OCI-LY3 (cell line): ENCODE results near the gene SPC24.

ENCODE experiments used
- H2AFZ ChIP-seq: fragments of 200-600, 300-600 bp; shearing (Covaris generic); 2 replicates; pipeline ENCODE4 v1.6.0; 2014; ENCODE audit warnings: antibody characterized with exemption, low read depth, low read length
- H3K27ac ChIP-seq: fragments of 200-600, 300-600 bp; sonication (generic); 2 replicates; pipeline ENCODE4 v1.5.1; 2014; ENCODE audit warnings: mild to moderate bottlenecking, low read length, moderate library complexity, mixed read lengths
- H3K27me3 ChIP-seq: fragments of 200-600, 300-600 bp; sonication (generic); 2 replicates; pipeline ENCODE4 v1.6.1; 2014; ENCODE audit warnings: low read depth, low read length, mixed read lengths
- H3K36me3 ChIP-seq: fragments of 200-600, 300-600 bp; sonication (generic); replicated peaks from 2 replicates; pipeline ENCODE3; 2014; ENCODE audit warnings: low read depth, low read length, mixed read lengths
- H3K4me1 ChIP-seq: fragments of 300-600, 200-600 bp; sonication (generic); 2 replicates; pipeline ENCODE4 v1.6.1; 2014; ENCODE audit warnings: low read length, mixed read lengths
- H3K4me2 ChIP-seq: fragments of 200-600, 300-600 bp; sonication (generic); 2 replicates; pipeline ENCODE4 v1.6.1; 2014; ENCODE audit warnings: low read length, mixed read lengths
- H3K4me3 ChIP-seq: fragments of 300-600, 200-600 bp; sonication (generic); 2 replicates; pipeline ENCODE4 v1.5.1; 2014; ENCODE audit warnings: antibody characterized with exemption, mild to moderate bottlenecking, low read length, moderate library complexity
- H3K79me2 ChIP-seq: fragments of 300-600, 200-600 bp; shearing (Covaris generic); 2 replicates; pipeline ENCODE4 v1.6.1; 2014; ENCODE audit warnings: mild to moderate bottlenecking, low read length, mixed read lengths
- H3K9ac ChIP-seq: fragments of 300-600, 200-600 bp; shearing (Covaris generic); 2 replicates; pipeline ENCODE4 v1.6.0; 2014; ENCODE audit warnings: mild to moderate bottlenecking, low read length, moderate library complexity
- H3K9me3 ChIP-seq: fragments of 200-600, 300-600 bp; shearing (Covaris generic); 2 replicates; pipeline ENCODE4 v1.6.1; 2014; ENCODE audit warnings: low read length, mixed read lengths; ENCODE audit not compliant: insufficient read depth
- H4K20me1 ChIP-seq: fragments of 200-600, 300-600 bp; sonication (generic); 2 replicates; pipeline ENCODE4 v1.6.1; 2016; ENCODE audit warnings: low read length, mixed read lengths; ENCODE audit not compliant: insufficient read depth
- CTCF ChIP-seq: fragments of 200-600, 300-600 bp; sonication (generic); IDR thresholded peaks from 2 replicates; pipeline ENCODE4 v1.5.1; 2014; ENCODE audit warnings: antibody characterized with exemption, low read length, low read depth
- EZH2phosphoT487 ChIP-seq: fragments of 200-600 bp; shearing (Covaris generic); IDR thresholded peaks from 2 replicates; pipeline ENCODE4 v1.6.1; 2018; ENCODE audit warnings: antibody characterized with exemption, mixed run types, low read depth

The SPC24 gene

DNA sequence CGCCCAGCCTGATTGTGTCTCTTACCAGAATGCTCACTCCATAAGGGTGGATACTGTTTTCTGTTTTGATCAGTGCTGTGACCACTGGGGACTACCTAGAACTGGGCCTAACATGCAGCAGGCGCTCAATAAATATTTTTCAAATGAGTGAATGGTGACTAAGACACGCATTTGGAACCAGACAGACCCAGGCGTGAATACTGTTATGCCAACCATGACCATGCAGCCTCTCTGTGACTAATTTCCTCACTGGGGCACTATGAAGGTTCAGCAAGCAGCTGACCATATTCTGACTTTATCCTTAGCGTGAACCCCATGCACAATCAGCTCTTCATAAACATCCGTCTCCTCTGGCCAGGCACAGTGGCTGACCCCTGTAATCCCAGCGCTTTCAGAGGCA, 13.0 kb upstream of the SPC24 start:
- Histone ChIP-seq H2AFZ (no peak overlapping the region), H3K27me3 (no peaks in the 10 kb centered on the region), H3K4me1 (no peaks in the 10 kb centered on the region), H3K36me3 (no peaks in the 10 kb centered on the region), H3K9ac (no peak overlapping the region), H3K9me3 (no peaks in the 10 kb centered on the region), H3K4me3 (no peak overlapping the region), H3K27ac (no peak overlapping the region), H4K20me1 (no peaks in the 10 kb centered on the region), H3K4me2 (no peak overlapping the region), H3K79me2 (no peaks in the 10 kb centered on the region)
- no peak for TF ChIP-seq CTCF
- TF ChIP-seq EZH2phosphoT487: no peak

DNA sequence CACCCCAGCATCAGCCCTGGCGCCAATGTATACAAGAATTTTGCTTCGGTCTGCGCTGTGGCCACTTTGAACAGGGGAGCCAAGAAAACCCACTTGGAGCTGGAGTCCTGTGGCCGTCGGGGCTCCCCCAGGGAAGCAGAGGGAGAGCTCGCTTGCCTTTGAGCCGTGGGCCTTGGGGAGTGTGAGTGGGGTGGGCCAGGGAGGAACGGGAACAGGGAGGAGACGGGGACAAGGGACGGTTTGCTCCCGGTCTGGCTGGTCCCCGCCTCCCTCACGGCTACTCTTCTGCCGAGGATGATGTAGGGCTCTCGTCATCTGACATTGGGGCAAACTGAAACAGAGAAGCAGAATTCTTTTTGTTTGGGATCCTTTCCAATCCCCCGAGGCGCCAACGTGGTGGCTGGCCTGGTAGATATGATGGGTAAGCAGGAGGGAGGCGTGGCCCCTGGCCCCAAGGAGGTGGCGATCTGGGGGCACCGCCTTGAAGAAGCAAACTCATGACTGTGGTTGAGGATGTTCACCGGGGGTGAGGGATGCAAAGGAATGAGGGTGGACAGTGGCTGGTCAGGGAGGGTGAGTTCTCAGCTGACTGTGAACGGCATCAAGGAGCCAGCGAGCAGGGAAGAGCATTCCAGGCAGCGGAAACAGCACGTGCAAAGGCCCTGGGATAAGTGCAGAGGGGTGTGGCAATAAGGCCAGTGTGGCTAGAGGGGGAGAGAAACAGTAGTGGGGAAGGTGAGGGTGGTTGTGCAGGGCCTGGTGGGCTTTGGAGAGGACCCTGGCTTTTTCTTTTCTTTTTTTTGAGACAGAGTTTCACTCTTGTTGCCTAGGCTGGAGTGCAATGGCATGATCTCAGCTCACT, 10.9 kb upstream of the SPC24 start:
- Histone ChIP-seq H3K9me3 (no peaks in the 10 kb centered on the region), H3K27ac (no peak overlapping the region), H2AFZ (no peak overlapping the region), H3K27me3 (no peaks in the 10 kb centered on the region), H3K79me2 (no peaks in the 10 kb centered on the region), H3K4me1 (no peaks in the 10 kb centered on the region), H4K20me1 (no peaks in the 10 kb centered on the region), H3K36me3 (no peaks in the 10 kb centered on the region), H3K4me2 (no peak overlapping the region), H3K4me3 (no peak overlapping the region), H3K9ac (no peak overlapping the region)
- TF ChIP-seq EZH2phosphoT487 (no peak), CTCF (no peak)

DNA sequence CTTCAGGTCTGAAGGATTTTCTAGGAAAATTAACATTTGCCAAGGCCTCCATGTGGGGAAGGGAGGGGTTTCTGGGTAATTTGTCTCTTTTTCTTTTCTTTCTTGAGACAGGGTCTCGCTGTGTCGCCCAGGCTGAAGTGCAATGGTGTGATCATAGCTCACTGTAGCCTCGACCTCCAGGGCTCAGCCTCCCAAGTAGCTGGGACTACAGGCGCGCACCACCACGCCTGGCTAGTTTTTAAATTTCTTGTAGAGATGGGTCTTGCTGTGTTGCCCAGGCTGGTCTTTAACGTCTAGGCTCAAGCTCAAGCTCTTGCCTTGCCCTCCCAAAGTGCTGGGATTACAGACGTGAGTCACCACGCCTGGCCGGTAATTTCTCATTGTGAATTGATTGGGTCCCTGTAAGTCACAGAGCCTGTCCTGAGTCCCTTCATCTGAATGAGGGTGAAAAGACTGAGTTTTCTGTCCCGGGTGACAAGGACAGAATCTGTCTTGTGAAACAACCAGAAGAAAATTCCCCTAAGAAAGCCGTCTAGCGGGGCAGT, 10.0 kb upstream of the SPC24 start:
- TF ChIP-seq CTCF (no peak), EZH2phosphoT487 (no peak)
- Histone ChIP-seq H3K4me3 (no peak overlapping the region), H3K4me2 (no peak overlapping the region), H3K79me2 (no peaks in the 10 kb centered on the region), H3K27me3 (no peaks in the 10 kb centered on the region), H3K9ac (no peak overlapping the region), H2AFZ (no peak overlapping the region), H3K9me3 (no peaks in the 10 kb centered on the region), H3K4me1 (no peaks in the 10 kb centered on the region), H3K27ac (no peak overlapping the region), H4K20me1 (no peaks in the 10 kb centered on the region), H3K36me3 (no peaks in the 10 kb centered on the region)

- Histone ChIP-seq H2AFZ (no peak overlapping the region), H3K79me2 (no peaks in the 10 kb centered on the region), H3K36me3 (no peaks in the 10 kb centered on the region), H3K4me1 (no peaks in the 10 kb centered on the region), H4K20me1 (no peaks in the 10 kb centered on the region), H3K4me3 (no peak overlapping the region), H3K9me3 (no peaks in the 10 kb centered on the region), H3K4me2 (no peak overlapping the region), H3K9ac (no peak overlapping the region), H3K27ac (no peak overlapping the region), H3K27me3 (peaks cover 5% of the 10 kb centered on the region; the same call in 1 of the 2 replicates)
- TF ChIP-seq EZH2phosphoT487 (no peak), CTCF (no peak)
Observed at GRCh38 chr19:11164879-11165406, 9.4 kb upstream of the SPC24 start.
